GM12878 (cell line): ENCODE data around the gene UGT1A6. TPM values are rescaled to one million over a fixed set of nuclear protein-coding genes. Genes with fewer than 3 reads are reported as not detected.

Experiments used
- ATAC-seq: fragments of 200-7000 bp; cut with Tn5 transposase; 3 replicates; pipeline ENCODE4 v1.9.1; 2020; ENCODE audit warnings: mild to moderate bottlenecking, moderate library complexity
- BruUV-seq: library from RNA; stranded (reverse); fragments of 400-500 nt; replicated peaks from 2 replicates; lab custom pipeline; 2021; lab: Mats Ljungman, UMichigan
- CTCF ChIA-PET: fragments of 300-600 bp; sonication (Branson Sonifier 250); formaldehyde crosslinking; extraction: SDS; loops from one replicate; lab custom pipeline; 2021; ENCODE audit warnings: inconsistent platforms; lab: Yijun Ruan, JAX
- POLR2A ChIA-PET: fragments of 350-600 bp; formaldehyde crosslinking; extraction: SDS; loops from one replicate; lab custom pipeline; 2021; ENCODE audit warnings: inconsistent platforms; lab: Charles Lee
- RAD21 ChIA-PET: fragments of 300-600 bp; sonication (Branson Sonifier 250); formaldehyde crosslinking; loops from one replicate; lab custom pipeline; 2023; ENCODE audit warnings: antibody characterized with exemption; ENCODE audit not compliant: unreplicated experiment; lab: Charles Lee
- SMC1A ChIA-PET: fragments of 300-600 bp; sonication (Branson Sonifier 250); formaldehyde crosslinking; loops from one replicate; lab custom pipeline; 2023; ENCODE audit not compliant: unreplicated experiment, uncharacterized antibody; lab: Charles Lee
- DNase-seq: peaks from one replicate; pipeline ENCODE4 v3.0.0-alpha.2; 2011; ENCODE audit warnings: low read depth, low spot score
- FAIRE-seq: peaks from 3 replicates; lab custom pipeline; 2011; peaks lifted over from hg19 to GRCh38; lab: Jason Lieb, UNC
- H2AFZ ChIP-seq: 2 replicates; pipeline ENCODE4 v1.6.0; 2011; ENCODE audit warnings: low read depth, low read length, control low read depth; ENCODE audit not compliant: control insufficient read depth
- H3K27ac ChIP-seq: 2 replicates; pipeline ENCODE4 v1.5.1; 2011; ENCODE audit warnings: control low read depth; ENCODE audit not compliant: control insufficient read depth, insufficient read depth
- H3K27me3 ChIP-seq, 2 experiments: replicated peaks in 1 of 2; 2 replicates each; pipeline versions ENCODE4 v1.6.0 to v1.6.1; 2011; ENCODE audit warnings: low read length in 1 of 2; ENCODE audit not compliant: control insufficient read depth in 2 of 2, insufficient read depth in 2 of 2
- H3K36me3 ChIP-seq, 2 experiments: 2 replicates each; pipeline ENCODE4 v1.5.1; 2011; ENCODE audit warnings: low read length in 1 of 2; ENCODE audit not compliant: control insufficient read depth in 2 of 2, insufficient read depth in 2 of 2
- H3K4me1 ChIP-seq: 2 replicates; pipeline ENCODE4 v1.6.1; 2011; ENCODE audit warnings: mild to moderate bottlenecking, low read length, moderate library complexity, mixed read lengths; ENCODE audit not compliant: control insufficient read depth, insufficient read depth
- H3K4me2 ChIP-seq: 2 replicates; pipeline ENCODE4 v1.6.0; 2011; ENCODE audit warnings: control low read depth; ENCODE audit not compliant: control insufficient read depth, insufficient read depth
- H3K4me3 ChIP-seq: fragments of 200-600 bp; sonication (generic); 2 replicates; pipeline ENCODE4 v1.5.1; 2016
- H3K79me2 ChIP-seq: 2 replicates; pipeline ENCODE4 v1.6.0; 2011; ENCODE audit warnings: low read length; ENCODE audit not compliant: control insufficient read depth, insufficient read depth
- H3K9ac ChIP-seq: 2 replicates; pipeline ENCODE4 v1.8.0; 2011; ENCODE audit warnings: low read length, control low read depth, mixed read lengths; ENCODE audit not compliant: control insufficient read depth, insufficient read depth
- H3K9me3 ChIP-seq: replicated peaks from 3 replicates; pipeline ENCODE4 v1.5.1; 2011; ENCODE audit warnings: mild to moderate bottlenecking, low read length; ENCODE audit not compliant: control insufficient read depth, insufficient read depth
- H4K20me1 ChIP-seq: 2 replicates; pipeline ENCODE4 v1.6.0; 2011; ENCODE audit not compliant: control insufficient read depth, insufficient read depth
- ASH2L ChIP-seq: fragments of 300-600, 200-600 bp; sonication (generic); IDR thresholded peaks from 2 replicates; pipeline ENCODE4 v1.6.1; 2017; ENCODE audit warnings: low read depth, mild to moderate bottlenecking, borderline replicate concordance
- BACH1 ChIP-seq: fragments of 450-650 bp; IDR thresholded peaks from 2 replicates; pipeline ENCODE4 v1.6.1; 2017; ENCODE audit warnings: mild to moderate bottlenecking, borderline replicate concordance
- CREB1 ChIP-seq: IDR thresholded peaks from 2 replicates; pipeline ENCODE4 v1.6.1; 2012; ENCODE audit warnings: low read depth, mild to moderate bottlenecking, inconsistent platforms
- DPF2 ChIP-seq: fragments of 450-650 bp; IDR thresholded peaks from 2 replicates; pipeline ENCODE4 v1.6.1; 2017; ENCODE audit warnings: mild to moderate bottlenecking
- ETV6 ChIP-seq, 2 experiments: fragments of 450-650 bp in 1 of 2; IDR thresholded peaks in 1 of 2; conservative IDR thresholded peaks in 1 of 2; 2 replicates each; pipeline ENCODE4 v1.6.1; 2014; ENCODE audit warnings: antibody characterized with exemption in 1 of 2, borderline replicate concordance in 1 of 2, low read depth in 1 of 2, mild to moderate bottlenecking in 1 of 2, moderate library complexity in 1 of 2
- GATAD2B ChIP-seq: fragments of 450-650 bp; conservative IDR thresholded peaks from 2 replicates; pipeline ENCODE4 v1.6.1; 2017; ENCODE audit warnings: low read depth, mild to moderate bottlenecking, moderate library complexity
- HDAC2 ChIP-seq: fragments of 200-600 bp; sonication (generic); IDR thresholded peaks from 2 replicates; pipeline ENCODE4 v1.6.1; 2017
- HDAC6 ChIP-seq: fragments of 200-600 bp; sonication (generic); IDR thresholded peaks from one replicate; pipeline ENCODE4 v1.8.0; 2017; ENCODE audit warnings: antibody characterized with exemption; ENCODE audit not compliant: unreplicated experiment
- IKZF1 ChIP-seq: fragments of 450-650 bp; conservative IDR thresholded peaks from 2 replicates; pipeline ENCODE4 v1.6.1; 2017; ENCODE audit warnings: antibody characterized with exemption, mild to moderate bottlenecking
- IKZF2 ChIP-seq, 2 experiments: fragments of 450-650 bp; IDR thresholded peaks; 2 replicates each; pipeline ENCODE4 v1.6.1; 2017; ENCODE audit warnings: mild to moderate bottlenecking in 2 of 2, moderate library complexity in 2 of 2
- JUNB ChIP-seq: IDR thresholded peaks from 2 replicates; pipeline ENCODE4 v1.6.1; 2016; ENCODE audit warnings: antibody characterized with exemption, mild to moderate bottlenecking
- KDM1A ChIP-seq: fragments of 200-600 bp; sonication (generic); IDR thresholded peaks from 2 replicates; pipeline ENCODE4 v1.6.1; 2016; ENCODE audit warnings: borderline replicate concordance
- MEF2B ChIP-seq: fragments of 450-650 bp; IDR thresholded peaks from 2 replicates; pipeline ENCODE4 v1.6.1; 2018; ENCODE audit warnings: mild to moderate bottlenecking, moderate library complexity; ENCODE audit not compliant: partially characterized antibody, poor library complexity, severe bottlenecking
- SMAD1 ChIP-seq: fragments of 450-650 bp; IDR thresholded peaks from 2 replicates; pipeline ENCODE4 v1.6.1; 2018; ENCODE audit warnings: mild to moderate bottlenecking, low read depth; ENCODE audit not compliant: partially characterized antibody
- SP1 ChIP-seq: IDR thresholded peaks from one replicate; pipeline ENCODE4 v1.6.1; 2011; ENCODE audit warnings: low read depth, low read length
- ZNF274 ChIP-seq: IDR thresholded peaks from one replicate; pipeline ENCODE4 v1.8.0; 2011; ENCODE audit not compliant: insufficient read length, insufficient read depth
- WGBS: methylation state at CpG from one replicate; pipeline ENCODE4 v1.1.6; 2016; ENCODE audit warnings: low lambda C conversion rate; ENCODE audit not compliant: insufficient replicate concordance, insufficient coverage; ENCODE audit errors: missing lambda C conversion rate; 5-methylcytosine and 5-hydroxymethylcytosine counted together
- in situ Hi-C: fragments of 300-500 bp; cut with MboI; formaldehyde crosslinking; loops from 9 replicates; pipeline ENCODE4 v1.14.3; 2018; ENCODE audit warnings: mixed read lengths
- intact Hi-C: fragments of 100-400 bp; cut with micrococcal nuclease; formaldehyde crosslinking; loops from one replicate; pipeline ENCODE4 v1.14.2; 2022; ENCODE audit not compliant: unreplicated experiment
- polyA plus RNA-seq, 11 experiments: library from polyadenylated mRNA; depleted of rRNA in 4 of 11; unstranded in 6 of 11; stranded (reverse) in 5 of 11; fragments of >200 nt; fragmentation: Nextera tagmentation in 4 of 11; fragmentation: Illumina TruSeq in 1 of 11; extraction: Ambion mirVana in 4 of 11; extraction: Trizol in 1 of 11; gene quantifications; 1 replicate in 1 of 11; 2 replicates in 10 of 11; pipeline versions ENCODE4 v1.2.1 to v1.2.3, GENCODE V29; 2011 to 2016; ENCODE audit warnings: inconsistent platforms in 2 of 11, missing spikeins in 2 of 11, low read depth in 1 of 11
- total RNA-seq, 4 experiments: library from RNA; depleted of rRNA in 3 of 4; stranded (reverse); fragments of >200 nt in 3 of 4; fragmentation: Illumina TruSeq in 1 of 4; extraction: Trizol in 1 of 4; gene quantifications; 2 replicates each; pipeline versions ENCODE4 v1.2.1 to v1.2.3, GENCODE V29; 2013 to 2021

Gene UGT1A6
- total and polyA plus RNA-seq, 10 of the 15 experiments (the other 5 are each of a cell fraction or from before 2014, with no cell fraction given): not detected

GRCh38 chr2:233802132-233802815 lies 109.6 kb downstream of the UGT1A6 start:
- Histone ChIP-seq H3K4me2 (no peak overlapping the region), H3K9me3 (no peaks in the 10 kb centered on the region), H3K9ac (no peak overlapping the region), H3K27me3 (no peaks in the 10 kb centered on the region; a peak in 1 of 4 replicates), H3K27ac (no peak overlapping the region), H2AFZ (no peak overlapping the region), H3K4me3 (no peak overlapping the region), H3K4me1 (no peaks in the 10 kb centered on the region), H3K36me3 (no peaks in the 10 kb centered on the region), H4K20me1 (no peaks in the 10 kb centered on the region), H3K79me2 (no peaks in the 10 kb centered on the region)
- no TSS peak for BruUV-seq
- intact Hi-C loops: no loop called here
- ATAC-seq (no peak), DNase-seq (no peak), FAIRE-seq (no peak)
- in situ Hi-C loops: no loop called here
- POLR2A ChIA-PET: no interaction called here
- WGBS: 0% methylated on average over 3 of the region's 3 CpGs
- SMC1A ChIA-PET: no interaction called here
- RAD21 ChIA-PET: no interaction called here
- TF ChIP-seq HDAC2 (no peak), ZNF274 (no peak), BACH1 (no peak), MEF2B (no peak), CREB1 (no peak)
- CTCF ChIA-PET: no interaction called here

- SMC1A ChIA-PET: no interaction called here
- RAD21 ChIA-PET: no interaction called here
- ATAC-seq: no peak
Measured at GRCh38 chr2:233803292-233803911, 110.7 kb downstream of the UGT1A6 start.

More at GRCh38 chr2:233803292-233803911, 110.7 kb downstream of the UGT1A6 start:
- no peak overlapping the region for H3K4me3 ChIP-seq
- H3K4me2 ChIP-seq: no peak overlapping the region
- no peaks in the 10 kb centered on the region for H4K20me1 ChIP-seq
- intact Hi-C loops: no loop called here
- H3K36me3 ChIP-seq: no peaks in the 10 kb centered on the region
- H3K4me1 ChIP-seq: no peaks in the 10 kb centered on the region
- BruUV-seq: no TSS peak
- no peak overlapping the region for H2AFZ ChIP-seq
- H3K79me2 ChIP-seq: no peaks in the 10 kb centered on the region
- no peak for DNase-seq
- CTCF ChIA-PET: no interaction called here
- no peak overlapping the region for H3K9ac ChIP-seq
- no peaks in the 10 kb centered on the region; a peak in 1 of 4 replicates for H3K27me3 ChIP-seq
- in situ Hi-C loops: no loop called here
- POLR2A ChIA-PET: no interaction called here
- FAIRE-seq: no peak
- 3% methylated on average over 2 of the region's 2 CpGs for WGBS
- no peaks in the 10 kb centered on the region for H3K9me3 ChIP-seq
- no peak overlapping the region for H3K27ac ChIP-seq
- TF ChIP-seq ETV6 (conservative IDR thresholded peaks at IDR 0.05 in 1 of 2, IDR thresholded peaks at IDR 0.05 in 1 of 2; ENCODE audit: borderline replicate concordance in 1 of 2, low read depth in 1 of 2): no peak
- no peak for TF ChIP-seq ASH2L
- TF ChIP-seq HDAC6: no peak
- TF ChIP-seq IKZF1: no peak
- no peak for TF ChIP-seq DPF2
- TF ChIP-seq GATAD2B: no peak
- TF ChIP-seq SMAD1: no peak
- TF ChIP-seq IKZF2 (IDR thresholded peaks at IDR 0.05): no peak
- no peak for TF ChIP-seq KDM1A
- TF ChIP-seq SP1: no peak
- TF ChIP-seq JUNB: no peak
- TF ChIP-seq, all 136 proteins: peak for 0
